Upper lobe of right lung (tissue), 1 donor: Measurements from ENCODE around the gene UBR4. TPM values are rescaled to one million over a fixed set of nuclear protein-coding genes. Genes with fewer than 3 reads are reported as not detected.

Experiments
- ATAC-seq: fragments of 200-7000 bp; cut with Tn5 transposase; one replicate; pipeline ENCODE4 v1.9.1; 2020; ENCODE audit warnings: mild to moderate bottlenecking, moderate library complexity
- DNase-seq: peaks from one replicate; pipeline ENCODE4 v3.0.0-alpha.2; 2020
- H3K27ac ChIP-seq: fragments of 200-600 bp; one replicate; pipeline ENCODE4 v1.8.0; 2022
- H3K27me3 ChIP-seq: fragments of 200-600 bp; one replicate; pipeline ENCODE4 v1.8.0; 2022; ENCODE audit warnings: mild to moderate bottlenecking
- H3K36me3 ChIP-seq: fragments of 200-600 bp; one replicate; pipeline ENCODE4 v1.8.0; 2022
- H3K4me1 ChIP-seq: fragments of 200-600 bp; one replicate; pipeline ENCODE4 v1.8.0; 2022
- H3K4me3 ChIP-seq: fragments of 200-600 bp; one replicate; pipeline ENCODE4 v1.8.0; 2022; ENCODE audit warnings: mild to moderate bottlenecking
- H3K9me3 ChIP-seq: fragments of 200-600 bp; one replicate; pipeline ENCODE4 v1.8.0; 2022
- CTCF ChIP-seq: fragments of 200-600 bp; IDR thresholded peaks from one replicate; pipeline ENCODE4 v1.8.0; 2022; ENCODE audit warnings: antibody characterized with exemption
- intact Hi-C: fragments of 100-400 bp; cut with DNase I; formaldehyde crosslinking; loops from one replicate; pipeline ENCODE4 v1.11.0; 2022
- total RNA-seq: library from RNA; stranded (reverse); fragmentation: NEBNext Ultra II Directional; extraction: Animal tissue kit (Norgen Biotek cat#: 25700); gene quantifications from one replicate; pipeline ENCODE4 v1.2.1, GENCODE V29; 2021
- donor health status: DM: no; HTN: yes; CAD: no; lungs with severe emphysema.

Gene UBR4
- total RNA-seq, 1 donor from 2014 or later: 110 TPM

DNA sequence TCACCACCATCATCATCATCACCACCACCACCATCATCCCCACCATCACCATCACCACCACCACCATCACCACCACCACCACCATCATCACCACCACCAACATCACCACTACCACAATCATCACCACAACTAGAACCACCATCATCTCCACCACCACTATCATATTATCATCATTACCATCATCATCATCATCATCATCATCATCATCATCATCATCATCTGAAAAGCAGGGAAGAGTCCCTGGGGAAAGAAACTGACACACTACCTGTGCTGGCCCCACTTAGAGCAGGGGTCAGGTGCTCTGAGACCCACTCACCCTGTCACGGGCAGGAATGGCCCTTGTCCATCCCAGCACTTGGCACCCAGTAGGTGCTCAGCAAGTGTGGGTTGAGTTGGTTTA is 148.7 kb downstream of the UBR4 start:
- no peak overlapping the region for H3K27ac ChIP-seq
- H3K36me3 ChIP-seq: no peaks in the 10 kb centered on the region
- ATAC-seq (no peak), DNase-seq (no peak)
- H3K4me3 ChIP-seq: no peak overlapping the region
- TF ChIP-seq CTCF: no peak
- intact Hi-C loops: no loop called here
- no peaks in the 10 kb centered on the region for H3K27me3 ChIP-seq
- no peaks in the 10 kb centered on the region for H3K9me3 ChIP-seq
- H3K4me1 ChIP-seq: peaks cover 4% of the 10 kb centered on the region

DNA sequence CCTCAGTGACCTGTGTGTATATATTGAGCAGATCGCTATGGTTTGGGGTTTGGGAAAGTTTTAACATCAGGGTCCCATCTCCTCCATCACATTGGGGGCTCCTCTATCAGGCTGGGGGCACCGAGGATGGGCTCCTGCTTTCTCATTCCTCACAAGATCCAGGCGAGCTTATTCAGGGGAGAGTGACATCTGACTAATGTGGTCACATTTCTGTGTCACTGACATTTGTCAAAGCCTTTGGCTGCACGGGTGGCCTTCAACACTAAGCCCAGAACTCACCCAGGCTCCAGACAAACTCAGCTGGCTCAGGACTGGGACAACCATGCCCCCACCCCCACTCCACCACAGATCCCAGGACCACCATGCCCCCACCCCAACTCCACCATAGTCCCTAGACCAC is 150.3 kb downstream of the UBR4 start:
- intact Hi-C loops: no loop called here
- TF ChIP-seq CTCF: no peak

DNA sequence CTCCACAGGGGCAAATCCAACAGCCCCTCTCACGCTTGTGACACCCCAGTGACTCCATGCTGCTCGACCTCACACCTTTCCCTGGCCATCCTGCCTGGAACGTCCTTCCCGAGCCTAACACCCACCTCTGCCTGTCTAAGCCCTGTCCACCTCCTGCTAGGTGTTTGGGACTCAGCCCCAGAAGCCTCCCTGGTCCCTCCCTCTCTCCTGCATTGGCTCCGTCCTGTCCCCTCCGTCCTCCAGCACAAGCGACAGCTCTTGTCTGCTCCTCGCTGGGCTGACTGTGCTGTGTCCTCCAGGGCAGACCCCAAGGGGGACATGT is 151.6 kb downstream of the UBR4 start:
- no peaks in the 10 kb centered on the region for H3K36me3 ChIP-seq
- intact Hi-C loops: no loop called here
- H3K4me1 ChIP-seq: no peaks in the 10 kb centered on the region
- no peak overlapping the region for H3K27ac ChIP-seq
- DNase-seq (no peak), ATAC-seq (no peak)
- no peak overlapping the region for H3K4me3 ChIP-seq
- TF ChIP-seq CTCF: no peak
- H3K9me3 ChIP-seq: no peaks in the 10 kb centered on the region
- H3K27me3 ChIP-seq: peaks cover 14% of the 10 kb centered on the region

More for the DNA sequence above, 150.3 kb downstream of the UBR4 start:
- ATAC-seq: no peak
- Histone ChIP-seq H3K4me1 (no peaks in the 10 kb centered on the region), H3K27ac (no peak overlapping the region), H3K9me3 (no peaks in the 10 kb centered on the region), H3K36me3 (no peaks in the 10 kb centered on the region), H3K27me3 (peaks cover 4% of the 10 kb centered on the region), H3K4me3 (no peak overlapping the region)
- DNase-seq: no peak

DNA sequence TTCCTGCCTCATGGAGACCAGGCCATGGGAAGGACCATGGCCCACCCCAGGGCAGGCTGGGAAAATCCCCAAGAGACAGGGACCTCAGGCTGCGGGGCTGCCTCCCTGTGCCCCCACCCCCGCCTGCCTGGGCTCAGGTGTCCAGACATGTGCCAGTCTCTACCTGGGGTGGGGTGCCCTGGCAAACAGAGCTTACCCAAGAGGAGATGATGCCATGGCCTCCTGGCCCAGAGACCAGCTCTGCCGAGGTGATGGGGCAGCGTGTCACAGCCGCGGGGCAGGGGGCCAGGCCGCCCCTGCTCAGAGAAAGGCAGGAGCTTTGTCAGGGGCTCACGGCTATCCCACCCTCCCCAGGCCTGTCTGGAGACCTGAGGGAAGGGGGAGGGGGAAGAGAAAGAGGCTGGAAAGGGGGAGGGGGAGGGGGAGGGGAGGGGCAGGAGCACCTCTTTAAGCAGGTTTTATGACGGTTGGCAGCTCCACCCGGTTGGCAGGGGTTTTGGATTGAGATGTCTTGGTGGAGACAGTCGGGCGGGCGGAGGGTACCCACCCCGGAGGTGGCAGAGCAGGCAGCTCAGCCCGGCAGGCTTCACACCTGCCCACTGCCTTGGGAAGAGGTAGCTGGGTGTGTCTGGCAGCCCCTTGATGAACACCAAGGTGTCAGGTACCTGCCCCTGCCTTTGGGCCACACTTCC is 152.1 kb downstream of the UBR4 start:
- H3K36me3 ChIP-seq: no peaks in the 10 kb centered on the region
- DNase-seq: no peak
- no peaks in the 10 kb centered on the region for H3K9me3 ChIP-seq
- H3K27ac ChIP-seq: no peak overlapping the region
- no peak for TF ChIP-seq CTCF
- intact Hi-C loops: no loop called here
- H3K4me3 ChIP-seq: no peak overlapping the region
- ATAC-seq: no peak
- no peaks in the 10 kb centered on the region for H3K4me1 ChIP-seq
- H3K27me3 ChIP-seq: peaks cover 14% of the 10 kb centered on the region

- intact Hi-C loops: no loop called here
- TF ChIP-seq CTCF: no peak
- H3K27ac ChIP-seq: no peak overlapping the region
- H3K4me3 ChIP-seq: no peak overlapping the region
- H3K36me3 ChIP-seq: no peaks in the 10 kb centered on the region
- ATAC-seq (no peak), DNase-seq (no peak)
- H3K4me1 ChIP-seq: no peaks in the 10 kb centered on the region
- H3K27me3 ChIP-seq: peaks cover 14% of the 10 kb centered on the region
- H3K9me3 ChIP-seq: no peaks in the 10 kb centered on the region
These were observed 152.8 kb downstream of the UBR4 start for GRCh38 chr1:19057182-19057779.
